IMR-90 (cell line): Measurements from ENCODE around the gene MCF2L. TPM values are rescaled to one million over a fixed set of nuclear protein-coding genes. Genes with fewer than 3 reads are reported as not detected.

Source experiments
- ATAC-seq: fragments of 200-7000 bp; cut with Tn5 transposase; 2 replicates; pipeline ENCODE4 v1.9.1; 2020; ENCODE audit warnings: low read depth, mild to moderate bottlenecking, moderate library complexity
- BruUV-seq: library from RNA; stranded (reverse); fragments of 400-500 nt; replicated peaks from 2 replicates; lab custom pipeline; 2021; lab: Mats Ljungman, UMichigan
- CTCF ChIA-PET: fragments of 300-600 bp; formaldehyde crosslinking; extraction: SDS; loops from one replicate; lab custom pipeline; 2021; ENCODE audit warnings: antibody characterized with exemption; lab: Yijun Ruan, JAX
- POLR2A ChIA-PET: fragments of 300-600 bp; sonication (Branson Sonifier 250); formaldehyde crosslinking; loops from one replicate; lab custom pipeline; 2022; ENCODE audit warnings: antibody characterized with exemption; ENCODE audit not compliant: unreplicated experiment; lab: Charles Lee
- DNase-seq: peaks from one replicate; pipeline ENCODE4 v3.0.0; 2013
- H2AFZ ChIP-seq: replicated peaks from 2 replicates; pipeline ENCODE3; 2013; ENCODE audit warnings: low read length, mild to moderate bottlenecking; ENCODE audit not compliant: poor library complexity
- H2AK5ac ChIP-seq: 2 replicates; pipeline ENCODE4 v1.6.1; 2013; ENCODE audit warnings: low read depth, low read length, inconsistent platforms
- H2AK9ac ChIP-seq: replicated peaks from 2 replicates; pipeline ENCODE3; 2013; ENCODE audit warnings: mild to moderate bottlenecking, low read depth, low read length, moderate library complexity; ENCODE audit not compliant: poor library complexity
- H2BK120ac ChIP-seq: 2 replicates; pipeline ENCODE4 v1.6.1; 2013; ENCODE audit warnings: low read depth, low read length, inconsistent platforms
- H2BK15ac ChIP-seq: 3 replicates; pipeline ENCODE4 v1.6.1; 2013; ENCODE audit warnings: low read depth, low read length, inconsistent platforms
- H2BK20ac ChIP-seq: 2 replicates; pipeline ENCODE4 v1.6.1; 2013; ENCODE audit warnings: low read depth, mild to moderate bottlenecking, inconsistent platforms, low read length, moderate library complexity
- H2BK5ac ChIP-seq: 2 replicates; pipeline ENCODE4 v1.6.1; 2013; ENCODE audit warnings: mild to moderate bottlenecking, low read depth, low read length, inconsistent platforms; ENCODE audit not compliant: poor library complexity, severe bottlenecking
- H3K14ac ChIP-seq: replicated peaks from 2 replicates; pipeline ENCODE4 v1.6.1; 2013; ENCODE audit warnings: low read depth, low read length, inconsistent platforms
- H3K18ac ChIP-seq: 2 replicates; pipeline ENCODE4 v1.6.1; 2013; ENCODE audit warnings: low read depth, low read length, control low read depth
- H3K23ac ChIP-seq: 2 replicates; pipeline ENCODE4 v1.6.1; 2013; ENCODE audit warnings: low read depth, low read length, inconsistent platforms
- H3K27ac ChIP-seq: 2 replicates; pipeline ENCODE4 v1.5.1; 2013; ENCODE audit warnings: mild to moderate bottlenecking, control low read depth, low read length; ENCODE audit not compliant: insufficient read depth
- H3K27me3 ChIP-seq: 2 replicates; pipeline ENCODE4 v1.6.1; 2013; ENCODE audit warnings: low read length; ENCODE audit not compliant: control insufficient read depth, insufficient read depth
- H3K36me3 ChIP-seq: 2 replicates; pipeline ENCODE4 v1.6.1; 2013; ENCODE audit warnings: low read length, mixed read lengths; ENCODE audit not compliant: control insufficient read depth, insufficient read depth
- H3K4ac ChIP-seq: 2 replicates; pipeline ENCODE4 v1.6.1; 2013; ENCODE audit warnings: low read depth, low read length, inconsistent platforms
- H3K4me1 ChIP-seq: 2 replicates; pipeline ENCODE4 v1.6.1; 2013; ENCODE audit warnings: low read length, mixed read lengths; ENCODE audit not compliant: control insufficient read depth, insufficient read depth
- H3K4me2 ChIP-seq: 2 replicates; pipeline ENCODE4 v1.6.1; 2013; ENCODE audit warnings: low read depth, mild to moderate bottlenecking, control low read depth, low read length, moderate library complexity
- H3K4me3 ChIP-seq: 2 replicates; pipeline ENCODE4 v1.5.1; 2013; ENCODE audit warnings: low read depth, mild to moderate bottlenecking, control low read depth, low read length, moderate library complexity; ENCODE audit not compliant: insufficient read depth
- H3K56ac ChIP-seq: 2 replicates; pipeline ENCODE4 v1.6.1; 2013; ENCODE audit warnings: low read length, inconsistent platforms; ENCODE audit not compliant: insufficient read depth; ENCODE audit errors: extremely low read depth
- H3K79me1 ChIP-seq, 2 experiments: 2 replicates each; pipeline ENCODE4 v1.6.1; 2013; ENCODE audit warnings: low read length in 2 of 2, inconsistent platforms in 1 of 2, low read depth in 1 of 2
- H3K9ac ChIP-seq: 2 replicates; pipeline ENCODE4 v1.6.1; 2013; ENCODE audit warnings: low read depth, low read length, control low read depth
- H3K9me1 ChIP-seq: 2 replicates; pipeline ENCODE4 v1.6.1; 2013; ENCODE audit warnings: low read length, inconsistent platforms; ENCODE audit not compliant: insufficient read depth
- H3K9me3 ChIP-seq: 2 replicates; pipeline ENCODE4 v1.6.1; 2013; ENCODE audit warnings: low read length; ENCODE audit not compliant: control insufficient read depth, insufficient read depth
- H4K20me1 ChIP-seq: 2 replicates; pipeline ENCODE4 v1.6.1; 2013; ENCODE audit warnings: low read length, inconsistent platforms; ENCODE audit not compliant: insufficient read depth
- H4K5ac ChIP-seq: 2 replicates; pipeline ENCODE4 v1.6.1; 2013; ENCODE audit warnings: mild to moderate bottlenecking, low read depth, low read length, control low read depth
- H4K8ac ChIP-seq, 2 experiments: 2 replicates each; pipeline ENCODE4 v1.6.1; 2013; ENCODE audit warnings: low read depth in 2 of 2, low read length in 2 of 2, control low read depth in 1 of 2, inconsistent platforms in 1 of 2
- H4K91ac ChIP-seq: 2 replicates; pipeline ENCODE4 v1.6.1; 2013; ENCODE audit warnings: low read depth, low read length, inconsistent platforms; ENCODE audit not compliant: insufficient read depth
- BHLHE40 ChIP-seq: fragments of 150-350 bp; IDR thresholded peaks from 2 replicates; pipeline ENCODE4 v1.6.1; 2016; ENCODE audit warnings: mild to moderate bottlenecking, low read depth, low read length
- CEBPB ChIP-seq: IDR thresholded peaks from 2 replicates; pipeline ENCODE4 v1.6.1; 2012; ENCODE audit warnings: low read depth, low read length, improper control_type of control experiment
- FOS ChIP-seq: fragments of 150-350 bp; IDR thresholded peaks from 2 replicates; pipeline ENCODE4 v1.6.1; 2016; ENCODE audit warnings: low read depth, low read length
- MAFK ChIP-seq: IDR thresholded peaks from 2 replicates; pipeline ENCODE4 v1.6.1; 2012; ENCODE audit warnings: low read depth, low read length, improper control_type of control experiment
- MAZ ChIP-seq: IDR thresholded peaks from 2 replicates; pipeline ENCODE4 v1.6.1; 2012; ENCODE audit warnings: low read depth, mild to moderate bottlenecking, low read length, improper control_type of control experiment, moderate library complexity, borderline replicate concordance
- RFX5 ChIP-seq: IDR thresholded peaks from 2 replicates; pipeline ENCODE4 v1.8.0; 2012; ENCODE audit warnings: low read depth, mild to moderate bottlenecking, low read length, moderate library complexity
- WGBS, 2 experiments: methylation state at CpG; one replicate each; pipeline versions ENCODE4 v1.1.5 to v1.1.7; 2013; ENCODE audit warnings: missing lambda C conversion rate in 2 of 2; ENCODE audit not compliant: insufficient read length in 1 of 2; ENCODE audit errors: extremely low coverage in 2 of 2; 5-methylcytosine and 5-hydroxymethylcytosine counted together
- dilution Hi-C: fragments of 300-500 bp; cut with HindIII; formaldehyde crosslinking; loops from one replicate; pipeline ENCODE4 v1.14.3; 2018; ENCODE audit warnings: low sequenced_read_pairs; ENCODE audit not compliant: unreplicated experiment
- in situ Hi-C: fragments of 300-500 bp; cut with MboI; formaldehyde crosslinking; loops from 3 replicates; pipeline ENCODE4 v1.14.3; 2019; ENCODE audit warnings: low sequenced_read_pairs, inconsistent platforms, mixed read lengths
- intact Hi-C: fragments of 100-400 bp; cut with micrococcal nuclease; formaldehyde crosslinking; loops from 2 replicates; pipeline ENCODE4 v1.10.0; 2022
- polyA plus RNA-seq, 3 experiments: library from polyadenylated mRNA; depleted of rRNA; stranded (reverse); fragments of >200 nt; gene quantifications; 2 replicates each; pipeline ENCODE4 v1.2.3, GENCODE V29; 2012; ENCODE audit warnings: low replicate concordance in 1 of 3
- total RNA-seq: library from RNA; depleted of rRNA; stranded (reverse); fragments of >200 nt; gene quantifications from 2 replicates; pipeline ENCODE4 v1.2.3, GENCODE V29; 2012

The MCF2L gene
- total and polyA plus RNA-seq, 2 of the 4 experiments (the other 2 are of a cell fraction) = 0.18 TPM; not detected in 1

- Histone ChIP-seq H3K9ac (no peak overlapping the region), H3K56ac (no peak overlapping the region), H4K20me1 (0 out of 2 replicates have a peak, but pooled peaks cover 4% of the 10 kb centered on the region), H3K27me3 (peaks cover 78% of the 10 kb centered on the region), H2BK5ac (no peak overlapping the region), H3K23ac (no peak overlapping the region), H4K8ac (no peak overlapping the region), H3K27ac (no peak overlapping the region), H2BK120ac (no peak overlapping the region), H4K91ac (no peak overlapping the region), H2BK20ac (no peak overlapping the region), H3K14ac (no peak overlapping the region), H2BK15ac (no peak overlapping the region), H3K4me1 (no peaks in the 10 kb centered on the region), H2AFZ (peak overlapping the region; percentile 41), H4K5ac (no peak overlapping the region), H3K79me1 (no peaks in the 10 kb centered on the region), H2AK5ac (no peak overlapping the region), H3K4me2 (no peak overlapping the region), H2AK9ac (no peak overlapping the region), H3K18ac (no peak overlapping the region), H3K4me3 (no peak overlapping the region), H3K4ac (no peak overlapping the region), H3K9me3 (no peaks in the 10 kb centered on the region), H3K36me3 (no peaks in the 10 kb centered on the region), H3K9me1 (no peaks in the 10 kb centered on the region)
- POLR2A ChIA-PET = no interaction called here
- DNase-seq = no peak
- no peak for ATAC-seq
- no TSS peak for BruUV-seq
- TF ChIP-seq CEBPB (no peak), FOS (no peak), RFX5 (no peak), MAFK (no peak), MAZ (no peak), BHLHE40 (no peak)
- intact Hi-C loops = no loop called here
- in situ Hi-C loops = no loop called here
- dilution Hi-C loops = no loop called here
- WGBS, 2 experiments = 60% methylated on average over 9 of the region's 19 CpGs; no CpG with 5 or more reads in 1 of the 2 experiments
- CTCF ChIA-PET = no interaction called here
Observed at GRCh38 chr13:112956571-112957294, 12.3 kb upstream of the MCF2L start.
